ENCODE measurements around the gene MRTFB.

Gene MRTFB

DNA sequence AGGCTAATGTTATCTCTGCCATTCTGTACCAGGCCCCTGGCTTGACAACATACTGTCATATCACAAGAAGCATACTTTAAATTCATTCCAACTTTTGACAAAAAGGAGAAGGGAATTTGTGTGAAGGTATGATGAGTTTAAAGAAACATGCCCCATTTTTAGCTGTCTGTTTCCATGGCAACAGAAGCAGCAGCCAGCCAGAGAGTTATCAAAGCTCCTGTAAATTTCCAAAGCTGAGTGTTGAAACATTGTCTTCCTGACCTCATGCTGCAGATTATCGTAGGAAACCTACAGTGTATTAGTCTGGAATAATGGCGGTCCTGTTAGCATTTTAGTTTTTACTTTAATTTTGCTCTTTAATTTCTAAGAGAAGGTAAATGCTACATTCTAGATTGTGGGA, 124.9 kb downstream of the MRTFB start:
- Histone ChIP-seq H3K9ac (ENCODE audit: low read length) (no peak overlapping the region), H2AK5ac (ENCODE audit: low read length) (no peak overlapping the region), H3K4me2 (ENCODE audit: low read length) (no peak overlapping the region), H3K4me3 (ENCODE audit: low read length) (no peak overlapping the region), H3K36me3 (ENCODE audit: control insufficient read depth, insufficient read depth, low read length) (no peaks in the 10 kb centered on the region), H2BK5ac (ENCODE audit: low read length) (no peak overlapping the region), H4K8ac (ENCODE audit: low read depth, low read length) (no peak overlapping the region), H3K4ac (ENCODE audit: low read depth, low read length) (no peak overlapping the region), H4K5ac (ENCODE audit: low read length) (no peak overlapping the region), H3K56ac (ENCODE audit: low read length) (no peak overlapping the region), H3K79me1 (ENCODE audit: low read length) (peaks cover 3% of the 10 kb centered on the region), H2BK120ac (ENCODE audit: low read depth, low read length) (no peak overlapping the region), H3K27me3 (ENCODE audit: insufficient read depth, low read length, poor library complexity) (no peaks in the 10 kb centered on the region), H3K23ac (ENCODE audit: low read length) (no peak overlapping the region), H3K18ac (ENCODE audit: low read length) (no peak overlapping the region), H3K27ac (ENCODE audit: low read depth, low read length) (no peak overlapping the region), H3K4me1 (ENCODE audit: control insufficient read depth, low read depth, low read length) (no peaks in the 10 kb centered on the region), H3K79me2 (ENCODE audit: control insufficient read depth, insufficient read depth, low read length) (no peaks in the 10 kb centered on the region), H2BK15ac (replicated peaks; ENCODE audit: low read depth) (no peak overlapping the region)
- DNase-seq, result peak; percentile 13
- no CpG with 5 or more reads among the region's 2 CpGs for WGBS (ENCODE audit: extremely low coverage, insufficient coverage, low lambda C conversion rate)

DNA sequence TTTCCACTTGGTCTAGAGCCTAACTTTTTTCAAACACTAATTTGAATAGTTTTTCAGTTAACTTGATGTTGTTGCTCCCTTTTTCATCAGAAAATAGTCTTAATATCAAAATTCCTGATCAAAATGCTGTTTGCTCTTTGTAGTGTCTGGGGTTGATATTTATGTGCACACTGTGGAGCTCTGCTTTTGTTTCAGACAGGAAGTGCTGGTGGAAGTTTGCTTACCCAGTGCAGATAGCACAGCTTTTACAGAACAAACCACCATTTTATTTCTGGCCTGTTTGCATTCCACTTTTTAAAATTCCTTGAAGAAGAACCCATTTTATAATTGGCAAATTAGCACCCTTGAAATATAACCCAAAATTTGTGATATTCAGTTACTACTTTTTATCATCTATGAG, 125.4 kb downstream of the MRTFB start:
- H2BK5ac ChIP-seq (ENCODE audit: low read length), result no peak overlapping the region
- DNase-seq, result no peak
- H3K4me3 ChIP-seq (ENCODE audit: low read length), result no peak overlapping the region
- no peak overlapping the region for H3K56ac ChIP-seq (ENCODE audit: low read length)
- H3K18ac ChIP-seq (ENCODE audit: low read length), result no peak overlapping the region
- H2BK120ac ChIP-seq (ENCODE audit: low read depth, low read length), result no peak overlapping the region
- no peak overlapping the region for H4K5ac ChIP-seq (ENCODE audit: low read length)
- no peak overlapping the region for H3K23ac ChIP-seq (ENCODE audit: low read length)
- no peak overlapping the region for H2AK5ac ChIP-seq (ENCODE audit: low read length)
- H3K27me3 ChIP-seq (ENCODE audit: insufficient read depth, low read length, poor library complexity), result no peaks in the 10 kb centered on the region
- H3K79me1 ChIP-seq (ENCODE audit: low read length), result peaks cover 3% of the 10 kb centered on the region
- no peaks in the 10 kb centered on the region for H3K79me2 ChIP-seq (ENCODE audit: control insufficient read depth, insufficient read depth, low read length)
- H2BK15ac ChIP-seq (replicated peaks; ENCODE audit: low read depth), result no peak overlapping the region
- no peak overlapping the region for H3K4me2 ChIP-seq (ENCODE audit: low read length)
- H3K36me3 ChIP-seq (ENCODE audit: control insufficient read depth, insufficient read depth, low read length), result no peaks in the 10 kb centered on the region
- H3K4ac ChIP-seq (ENCODE audit: low read depth, low read length), result no peak overlapping the region
- no peaks in the 10 kb centered on the region for H3K4me1 ChIP-seq (ENCODE audit: control insufficient read depth, low read depth, low read length)
- H4K8ac ChIP-seq (ENCODE audit: low read depth, low read length), result no peak overlapping the region
- no peak overlapping the region for H3K9ac ChIP-seq (ENCODE audit: low read length)
- no peak overlapping the region for H3K27ac ChIP-seq (ENCODE audit: low read depth, low read length)

DNA sequence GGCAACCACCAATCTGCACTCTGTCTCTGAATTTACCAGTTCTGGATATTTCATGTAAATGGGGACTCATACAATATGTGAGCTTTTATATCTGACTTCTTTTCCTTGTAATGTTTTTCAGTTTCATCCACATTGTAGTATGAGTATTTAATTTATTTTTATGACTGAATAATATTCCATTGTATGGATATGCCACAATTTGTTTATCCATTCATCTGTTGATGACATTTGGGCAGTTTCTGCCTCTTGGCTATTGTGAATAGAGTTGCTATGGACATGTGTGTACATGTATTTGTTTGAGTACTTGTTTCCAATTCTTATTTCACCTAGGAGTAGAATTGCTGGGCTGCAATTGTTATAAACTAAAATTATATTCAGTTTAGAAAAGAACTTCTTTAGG, 126.9 kb downstream of the MRTFB start:
- H3K4me1 ChIP-seq (ENCODE audit: control insufficient read depth, low read depth, low read length), result no peaks in the 10 kb centered on the region
- H2BK120ac ChIP-seq (ENCODE audit: low read depth, low read length), result no peak overlapping the region
- H3K18ac ChIP-seq (ENCODE audit: low read length), result no peak overlapping the region
- H3K9ac ChIP-seq (ENCODE audit: low read length), result no peak overlapping the region
- H3K56ac ChIP-seq (ENCODE audit: low read length), result no peak overlapping the region
- no peak overlapping the region for H3K23ac ChIP-seq (ENCODE audit: low read length)
- H3K27me3 ChIP-seq (ENCODE audit: insufficient read depth, low read length, poor library complexity), result no peaks in the 10 kb centered on the region
- H4K5ac ChIP-seq (ENCODE audit: low read length), result no peak overlapping the region
- no peak overlapping the region for H2BK5ac ChIP-seq (ENCODE audit: low read length)
- no peaks in the 10 kb centered on the region for H3K36me3 ChIP-seq (ENCODE audit: control insufficient read depth, insufficient read depth, low read length)
- H3K27ac ChIP-seq (ENCODE audit: low read depth, low read length), result no peak overlapping the region
- H4K8ac ChIP-seq (ENCODE audit: low read depth, low read length), result no peak overlapping the region
- peaks cover 3% of the 10 kb centered on the region for H3K79me1 ChIP-seq (ENCODE audit: low read length)
- no peak overlapping the region for H3K4ac ChIP-seq (ENCODE audit: low read depth, low read length)
- no peak overlapping the region for H3K4me2 ChIP-seq (ENCODE audit: low read length)
- no peaks in the 10 kb centered on the region for H3K79me2 ChIP-seq (ENCODE audit: control insufficient read depth, insufficient read depth, low read length)
- no peak overlapping the region for H3K4me3 ChIP-seq (ENCODE audit: low read length)
- no peak overlapping the region for H2BK15ac ChIP-seq (replicated peaks; ENCODE audit: low read depth)
- no peak for DNase-seq
- H2AK5ac ChIP-seq (ENCODE audit: low read length), result no peak overlapping the region

DNA sequence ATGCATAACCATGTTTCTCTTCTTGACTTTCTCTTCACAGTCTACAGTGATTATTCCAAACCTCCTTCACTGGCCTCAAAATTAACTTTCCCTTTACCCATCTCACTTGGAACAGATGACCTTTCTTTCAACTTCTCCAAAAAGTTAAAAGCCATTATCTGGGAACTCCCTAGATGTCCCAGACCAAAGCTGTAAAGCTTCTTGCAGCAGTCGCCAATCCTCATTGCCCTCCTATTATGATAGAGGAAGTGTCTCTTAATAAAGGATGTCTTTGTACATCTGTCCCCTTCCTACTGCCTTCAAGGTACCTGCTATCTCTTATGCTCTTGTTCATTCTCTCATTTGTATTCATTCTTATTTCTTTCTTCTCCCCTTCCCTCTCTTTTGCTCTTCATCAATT, 127.5 kb downstream of the MRTFB start:
- Histone ChIP-seq H3K27ac (ENCODE audit: low read depth, low read length) (no peak overlapping the region), H3K56ac (ENCODE audit: low read length) (no peak overlapping the region), H4K8ac (ENCODE audit: low read depth, low read length) (no peak overlapping the region), H4K5ac (ENCODE audit: low read length) (no peak overlapping the region), H2AK5ac (ENCODE audit: low read length) (no peak overlapping the region), H3K23ac (ENCODE audit: low read length) (no peak overlapping the region), H2BK120ac (ENCODE audit: low read depth, low read length) (no peak overlapping the region), H3K18ac (ENCODE audit: low read length) (no peak overlapping the region), H2BK5ac (ENCODE audit: low read length) (no peak overlapping the region), H3K4ac (ENCODE audit: low read depth, low read length) (no peak overlapping the region), H3K79me1 (ENCODE audit: low read length) (peaks cover 3% of the 10 kb centered on the region), H3K36me3 (ENCODE audit: control insufficient read depth, insufficient read depth, low read length) (no peaks in the 10 kb centered on the region), H3K4me1 (ENCODE audit: control insufficient read depth, low read depth, low read length) (no peaks in the 10 kb centered on the region), H2BK15ac (replicated peaks; ENCODE audit: low read depth) (no peak overlapping the region), H3K4me3 (ENCODE audit: low read length) (no peak overlapping the region), H3K4me2 (ENCODE audit: low read length) (no peak overlapping the region), H3K79me2 (ENCODE audit: control insufficient read depth, insufficient read depth, low read length) (no peaks in the 10 kb centered on the region), H3K9ac (ENCODE audit: low read length) (no peak overlapping the region), H3K27me3 (ENCODE audit: insufficient read depth, low read length, poor library complexity) (no peaks in the 10 kb centered on the region)
- DNase-seq, result no peak
- no CpG with 5 or more reads among the region's 1 CpG for WGBS (ENCODE audit: extremely low coverage, insufficient coverage, low lambda C conversion rate)

DNA sequence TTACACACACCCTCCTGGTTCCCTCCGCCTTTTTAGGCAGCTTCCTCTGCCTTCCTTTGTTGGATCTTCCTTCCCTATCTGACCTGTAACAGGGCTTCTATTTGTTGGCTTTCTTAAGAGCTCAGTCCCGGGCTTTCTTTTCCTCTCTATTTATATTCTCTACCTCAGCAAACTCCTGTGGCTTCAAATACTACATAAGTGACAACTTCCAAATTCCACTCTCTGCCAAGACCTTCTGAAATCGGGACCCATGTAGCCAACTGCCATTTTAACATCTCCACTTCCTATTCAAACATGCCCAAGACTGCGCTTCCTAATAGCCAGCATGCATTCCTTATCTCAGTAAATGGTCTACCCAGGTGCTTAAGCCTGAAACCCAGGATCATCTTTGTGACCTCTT, 128.1 kb downstream of the MRTFB start:
- WGBS (ENCODE audit: extremely low coverage, insufficient coverage, low lambda C conversion rate), result no CpG with 5 or more reads among the region's 4 CpGs
- H3K9ac ChIP-seq (ENCODE audit: low read length), result no peak overlapping the region

DNA sequence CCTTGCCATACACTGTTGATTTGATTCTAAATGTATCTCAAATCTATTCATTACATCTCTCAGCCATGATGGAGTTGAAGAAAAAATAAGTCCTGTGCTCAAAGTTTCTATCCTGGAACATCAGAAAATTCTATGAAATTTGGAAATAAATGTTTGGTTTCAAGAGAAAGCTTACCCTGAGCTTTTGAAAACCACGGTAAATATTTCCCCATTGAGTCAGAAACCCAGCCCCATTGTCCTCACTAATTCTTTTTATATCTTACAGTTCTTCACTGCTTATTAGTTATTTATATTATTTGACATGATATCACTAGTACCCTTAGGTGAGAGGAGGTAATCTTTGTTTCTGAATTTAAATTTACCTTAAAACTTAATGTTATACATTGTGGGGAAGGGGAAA, 128.5 kb downstream of the MRTFB start:
- no peak overlapping the region for H3K4ac ChIP-seq (ENCODE audit: low read depth, low read length)
- no CpG with 5 or more reads among the region's 1 CpG for WGBS (ENCODE audit: extremely low coverage, insufficient coverage, low lambda C conversion rate)
- no peak for DNase-seq
- no peaks in the 10 kb centered on the region for H3K79me2 ChIP-seq (ENCODE audit: control insufficient read depth, insufficient read depth, low read length)
- H3K36me3 ChIP-seq (ENCODE audit: control insufficient read depth, insufficient read depth, low read length), result no peaks in the 10 kb centered on the region
- no peak overlapping the region for H3K56ac ChIP-seq (ENCODE audit: low read length)
- H3K9ac ChIP-seq (ENCODE audit: low read length), result no peak overlapping the region
- no peak overlapping the region for H3K4me3 ChIP-seq (ENCODE audit: low read length)
- no peak overlapping the region for H4K5ac ChIP-seq (ENCODE audit: low read length)
- H4K8ac ChIP-seq (ENCODE audit: low read depth, low read length), result no peak overlapping the region
- H3K27me3 ChIP-seq (ENCODE audit: insufficient read depth, low read length, poor library complexity), result no peaks in the 10 kb centered on the region
- no peak overlapping the region for H3K23ac ChIP-seq (ENCODE audit: low read length)
- H2BK120ac ChIP-seq (ENCODE audit: low read depth, low read length), result no peak overlapping the region
- no peak overlapping the region for H2AK5ac ChIP-seq (ENCODE audit: low read length)
- peaks cover 3% of the 10 kb centered on the region for H3K79me1 ChIP-seq (ENCODE audit: low read length)
- H3K27ac ChIP-seq (ENCODE audit: low read depth, low read length), result no peak overlapping the region
- no peak overlapping the region for H3K4me2 ChIP-seq (ENCODE audit: low read length)
- no peak overlapping the region for H2BK5ac ChIP-seq (ENCODE audit: low read length)
- no peak overlapping the region for H3K18ac ChIP-seq (ENCODE audit: low read length)
- H2BK15ac ChIP-seq (replicated peaks; ENCODE audit: low read depth), result no peak overlapping the region
- no peaks in the 10 kb centered on the region for H3K4me1 ChIP-seq (ENCODE audit: control insufficient read depth, low read depth, low read length)

More for the DNA sequence above, 128.1 kb downstream of the MRTFB start:
- H3K4me1 ChIP-seq (ENCODE audit: control insufficient read depth, low read depth, low read length), result no peaks in the 10 kb centered on the region
- no peaks in the 10 kb centered on the region for H3K36me3 ChIP-seq (ENCODE audit: control insufficient read depth, insufficient read depth, low read length)
- H4K5ac ChIP-seq (ENCODE audit: low read length), result no peak overlapping the region
- H2AK5ac ChIP-seq (ENCODE audit: low read length), result no peak overlapping the region
- H4K8ac ChIP-seq (ENCODE audit: low read depth, low read length), result no peak overlapping the region
- H2BK5ac ChIP-seq (ENCODE audit: low read length), result no peak overlapping the region
- H3K4me2 ChIP-seq (ENCODE audit: low read length), result no peak overlapping the region
- no peak overlapping the region for H3K18ac ChIP-seq (ENCODE audit: low read length)
- H2BK15ac ChIP-seq (replicated peaks; ENCODE audit: low read depth), result no peak overlapping the region
- H2BK120ac ChIP-seq (ENCODE audit: low read depth, low read length), result no peak overlapping the region
- H3K79me2 ChIP-seq (ENCODE audit: control insufficient read depth, insufficient read depth, low read length), result no peaks in the 10 kb centered on the region
- H3K23ac ChIP-seq (ENCODE audit: low read length), result no peak overlapping the region
- no peak overlapping the region for H3K4me3 ChIP-seq (ENCODE audit: low read length)
- peaks cover 3% of the 10 kb centered on the region for H3K79me1 ChIP-seq (ENCODE audit: low read length)
- H3K27me3 ChIP-seq (ENCODE audit: insufficient read depth, low read length, poor library complexity), result no peaks in the 10 kb centered on the region
- no peak for DNase-seq
- no peak overlapping the region for H3K4ac ChIP-seq (ENCODE audit: low read depth, low read length)
- no peak overlapping the region for H3K56ac ChIP-seq (ENCODE audit: low read length)
- no peak overlapping the region for H3K27ac ChIP-seq (ENCODE audit: low read depth, low read length)
